Sciatic nerve (tissue), 2 donors: ENCODE results near the gene EPDR1. TPM values are rescaled to one million over a fixed set of nuclear protein-coding genes. Genes with fewer than 3 reads are reported as not detected.
"Not testable (repeated sequence)": the region's sequence is repeated elsewhere in the genome, so short reads cannot be mapped to it uniquely, and the experiment has no call there.

Experiments
- ATAC-seq: fragments of 200-7000 bp; cut with Tn5 transposase; one replicate; pipeline ENCODE4 v1.9.1; 2020; ENCODE audit warnings: mild to moderate bottlenecking, moderate library complexity
- DNase-seq: peaks from one replicate; pipeline ENCODE4 v3.0.0-alpha.2; 2020; ENCODE audit warnings: low spot score
- intact Hi-C: fragments of 100-400 bp; cut with DNase I; formaldehyde crosslinking; loops from one replicate; pipeline ENCODE4 v1.14.2; 2022
- total RNA-seq: library from RNA; stranded (reverse); fragmentation: NEBNext Ultra II Directional; extraction: Animal tissue kit (Norgen Biotek cat#: 25700); gene quantifications from one replicate; pipeline ENCODE4 v1.2.1, GENCODE V29; 2021
- donor health status: DM: no; HTN: no; CAD: no.
- donor health status: DM: no; HTN: no; CAD: no.

Gene EPDR1
- total RNA-seq, 1 donor from 2014 or later, result 46.9 TPM

DNA sequence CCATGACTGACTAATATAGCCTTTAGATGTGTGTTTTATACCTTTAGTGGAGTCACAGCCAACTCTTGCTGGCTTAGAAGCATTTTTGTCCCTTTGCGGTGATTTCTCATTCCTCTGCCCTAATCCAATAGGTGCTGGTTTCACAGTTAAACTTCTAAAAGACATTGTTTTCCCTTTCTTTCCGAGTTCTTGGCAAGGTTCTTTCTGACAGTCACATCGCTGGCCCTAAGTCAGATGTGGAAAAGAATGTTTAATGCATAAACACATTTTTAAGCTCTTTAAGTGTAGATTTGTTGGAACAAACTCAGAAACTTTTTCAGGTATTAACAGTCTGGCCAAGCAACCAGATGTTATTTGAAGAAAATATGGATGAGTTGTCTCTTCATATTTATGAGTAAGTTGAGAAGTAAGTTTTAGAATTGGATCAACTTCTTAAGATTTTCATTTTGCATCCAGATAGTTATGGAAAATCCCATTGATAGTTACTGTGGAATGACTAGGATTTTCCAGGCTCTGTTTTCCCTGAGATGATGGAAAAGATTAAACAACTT lies 4.1 kb downstream of the EPDR1 start:
- intact Hi-C loops, result loop anchor here (10.0 kb wide), 1 partner anchor 180 kb away; no protein-coding TSS in a partner anchor
- DNase-seq, result no peak
- ATAC-seq, result no peak

DNA sequence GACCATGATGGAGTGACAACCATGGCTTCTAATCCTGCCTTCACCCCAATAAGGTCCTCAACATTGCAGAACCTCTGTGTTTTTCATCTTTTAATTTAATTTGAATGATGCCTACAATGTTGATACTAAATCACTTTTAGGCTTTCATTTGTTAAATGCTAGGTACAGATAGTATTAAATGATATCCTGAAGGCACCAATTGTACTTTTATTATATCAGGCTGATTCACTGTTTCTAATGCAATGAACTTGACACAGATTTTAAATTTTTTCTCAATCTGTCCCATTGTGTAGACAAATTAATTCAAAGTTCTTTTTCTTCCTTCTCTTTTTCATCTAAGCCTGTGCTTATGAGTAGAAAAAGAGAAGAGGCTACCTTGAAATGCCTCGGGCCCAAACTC lies 5.2 kb downstream of the EPDR1 start:
- DNase-seq (no peak), ATAC-seq (no peak)
- intact Hi-C loops, result loop anchor here (10.0 kb wide), 1 partner anchor 179 kb away; no protein-coding TSS in a partner anchor

DNA sequence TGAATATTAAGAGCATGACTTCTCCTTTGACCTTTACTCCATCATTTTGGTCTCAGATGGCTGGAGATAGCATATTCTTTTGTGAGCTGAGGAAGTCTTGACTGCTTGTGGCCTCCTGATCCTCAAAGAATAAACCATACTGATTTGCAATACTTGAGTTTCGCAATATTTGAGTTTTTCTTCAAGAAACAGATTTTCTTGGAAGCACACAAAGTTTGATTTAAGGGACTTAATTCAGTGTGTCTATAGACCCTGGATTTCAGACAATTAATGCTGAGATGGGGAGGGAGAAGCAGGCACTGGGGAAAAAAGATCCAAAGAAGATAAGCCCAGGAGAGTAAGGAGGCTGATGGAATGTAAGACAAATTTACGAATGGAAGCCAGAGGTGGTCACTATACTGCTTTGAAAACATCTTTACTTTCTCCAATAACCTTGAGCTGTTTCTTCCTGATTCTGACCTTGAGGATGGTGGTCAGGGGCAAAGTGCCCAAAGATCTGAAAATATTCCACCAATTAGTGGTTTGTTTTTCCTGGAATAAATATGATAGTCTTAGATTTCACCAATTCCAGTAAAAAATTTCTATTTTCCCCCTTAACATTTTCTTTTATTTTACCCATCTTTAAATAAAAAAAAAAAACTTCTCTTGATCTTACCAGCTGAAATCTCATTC lies 7.5 kb downstream of the EPDR1 start:
- no peak for DNase-seq
- intact Hi-C loops, result loop anchor here (10.0 kb wide), 1 partner anchor 177 kb away; no protein-coding TSS in a partner anchor
- peak; percentile 78 for ATAC-seq

DNA sequence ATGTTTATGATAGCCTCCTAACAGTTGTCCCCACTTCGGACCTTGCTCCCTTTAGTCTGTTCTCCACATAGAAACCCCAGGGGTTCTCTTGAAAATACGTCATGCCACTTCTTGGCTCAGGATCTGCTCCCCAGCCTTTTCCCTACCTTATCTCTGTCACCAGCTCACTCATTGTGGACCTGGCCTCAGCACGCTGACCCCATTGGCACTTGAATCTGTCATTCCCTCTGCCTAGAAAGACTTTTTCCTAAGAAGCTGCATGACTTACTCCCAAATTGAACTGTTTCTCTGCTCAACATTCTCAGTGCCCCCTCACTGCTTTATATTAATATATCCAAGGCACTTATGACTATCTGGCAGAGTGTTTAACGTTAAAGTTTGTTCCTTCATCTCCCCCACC lies 8.4 kb downstream of the EPDR1 start:
- intact Hi-C loops, result loop anchor here (10.0 kb wide), 1 partner anchor 176 kb away; no protein-coding TSS in a partner anchor
- ATAC-seq (no peak), DNase-seq (no peak)

DNA sequence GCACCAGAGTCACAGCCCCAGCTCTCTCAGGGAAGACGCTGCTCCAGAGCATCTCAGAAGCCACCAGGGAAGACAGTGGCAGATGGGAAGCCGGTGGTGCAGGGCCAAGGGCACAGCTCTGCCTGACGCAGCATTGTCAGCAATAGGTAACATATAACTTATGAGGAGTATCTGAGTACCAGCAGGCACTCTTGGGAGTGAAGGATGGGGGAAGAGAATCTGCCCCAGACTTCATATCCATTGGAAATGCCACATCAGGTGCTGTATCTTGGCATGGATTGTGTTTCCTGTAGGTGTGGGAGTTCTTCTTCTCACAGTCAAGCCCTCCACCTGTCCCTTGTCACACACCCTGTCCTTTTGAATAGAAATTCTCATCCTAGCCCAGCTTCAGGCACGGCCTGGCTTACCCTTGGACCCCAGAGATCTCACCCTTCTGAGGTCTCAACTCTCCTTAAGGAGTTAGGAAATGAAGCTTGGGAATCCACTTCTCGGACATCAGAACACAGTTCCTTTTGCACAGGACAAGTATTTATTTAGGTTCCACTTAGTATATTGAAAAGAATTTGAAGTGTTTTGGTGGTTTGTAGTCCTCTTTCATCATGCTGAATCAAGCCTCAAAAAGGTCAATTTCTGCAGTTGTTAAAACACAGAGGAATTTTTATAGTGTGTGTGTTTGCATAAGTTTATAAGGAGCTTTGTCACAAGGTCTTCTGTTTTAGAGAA lies 9.9 kb downstream of the EPDR1 start:
- ATAC-seq (no peak), DNase-seq (no peak)
- intact Hi-C loops, result no loop called here

DNA sequence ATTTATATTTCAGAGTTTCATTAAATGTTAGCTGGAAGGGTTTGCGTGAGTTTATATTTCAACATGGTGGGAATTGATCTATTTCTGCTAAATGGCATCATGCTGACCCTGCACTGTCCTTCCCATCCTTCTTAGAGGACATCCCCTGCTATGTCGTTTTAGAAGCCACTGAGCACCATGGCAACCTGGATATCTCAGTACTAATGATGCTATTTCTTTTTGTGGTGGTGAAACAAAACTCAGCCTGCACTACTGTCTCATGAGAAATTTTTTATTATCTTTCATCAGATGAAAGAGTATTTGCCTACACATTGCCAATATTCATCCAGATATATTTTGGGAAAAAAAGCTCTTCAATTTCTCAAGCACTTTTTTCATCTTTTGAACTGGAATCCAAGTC lies 12.1 kb downstream of the EPDR1 start:
- DNase-seq, result no peak
- intact Hi-C loops, result no loop called here
- peak; percentile 74 for ATAC-seq

- DNase-seq, result no peak
- peak; percentile 43 for ATAC-seq
- intact Hi-C loops, result no loop called here
These were observed 12.7 kb downstream of the EPDR1 start for GRCh38 chr7:37933018-37933566.

DNA sequence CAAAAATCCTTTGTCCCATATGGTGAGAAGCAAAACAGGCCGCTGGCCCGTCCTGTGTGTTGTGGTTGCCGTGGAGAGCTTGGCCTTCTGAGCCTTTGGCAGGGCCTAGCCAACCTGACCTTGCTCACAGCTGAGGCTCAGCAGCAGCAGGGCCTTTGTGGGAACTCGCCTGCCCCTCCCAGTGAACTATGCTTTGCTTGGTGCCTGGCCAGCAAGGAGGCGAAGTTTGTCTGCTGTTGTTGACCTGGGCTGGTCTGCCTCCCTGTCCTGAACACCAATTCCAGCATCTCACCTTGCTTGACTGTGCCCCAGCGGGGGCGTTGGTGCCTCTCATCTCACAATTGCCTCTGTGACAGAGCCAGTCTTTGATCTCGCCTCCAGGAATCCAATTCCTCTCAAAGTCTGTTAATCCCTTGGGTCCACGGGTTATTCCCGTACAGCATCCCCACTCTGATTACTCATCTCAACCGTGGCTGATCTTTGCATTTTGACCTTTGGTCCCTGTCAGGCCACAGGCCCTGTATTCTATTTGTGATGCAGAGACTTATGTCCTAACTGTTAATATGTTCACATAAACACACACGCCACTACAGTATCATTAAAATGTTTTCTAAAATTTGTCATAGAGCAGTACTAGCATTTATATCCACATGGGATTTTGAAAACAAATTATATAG lies 22.6 kb downstream of the EPDR1 start:
- ATAC-seq (peak; percentile 95), DNase-seq (peak; percentile 86)
- intact Hi-C loops, result no loop called here

DNA sequence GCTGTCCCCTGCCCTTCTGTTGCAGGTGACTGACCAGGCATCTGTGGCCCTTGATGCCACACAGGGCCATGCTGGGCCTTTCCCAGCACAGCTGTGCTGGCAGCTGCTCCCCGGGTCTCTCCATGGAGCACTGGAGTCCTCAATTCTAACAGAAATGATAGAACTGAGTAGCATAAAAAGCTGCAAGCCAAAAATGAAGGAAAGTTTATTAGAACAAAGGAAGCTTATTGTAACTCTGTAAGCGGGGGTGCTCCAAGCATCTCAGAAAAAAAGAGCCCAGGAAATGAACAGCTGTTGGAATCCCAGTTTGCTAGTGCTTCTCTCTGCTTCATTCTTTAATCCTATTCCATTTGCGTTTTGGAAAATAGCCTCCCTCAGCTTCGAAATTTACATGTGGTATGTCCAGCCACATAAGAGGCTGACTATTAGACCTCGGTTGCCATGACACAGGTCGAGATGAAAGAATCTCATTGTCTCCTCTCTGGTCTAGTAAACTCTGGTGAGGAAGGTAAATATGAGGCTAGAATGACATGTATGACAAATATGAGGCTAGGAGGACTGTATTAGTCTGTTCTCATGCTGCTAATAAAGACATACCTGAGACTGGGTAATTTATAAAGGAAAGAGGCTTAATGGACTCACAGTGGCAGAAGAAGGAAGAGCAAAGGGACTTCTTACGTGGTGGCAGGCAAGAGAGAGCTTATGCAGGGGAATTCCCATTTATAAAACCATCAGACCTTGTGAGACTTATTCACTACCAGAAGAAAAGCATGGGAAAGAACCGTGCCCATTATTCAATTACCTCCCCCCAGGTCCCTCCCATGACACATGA lies 23.7 kb downstream of the EPDR1 start:
- peak; percentile 63 for DNase-seq

DNA sequence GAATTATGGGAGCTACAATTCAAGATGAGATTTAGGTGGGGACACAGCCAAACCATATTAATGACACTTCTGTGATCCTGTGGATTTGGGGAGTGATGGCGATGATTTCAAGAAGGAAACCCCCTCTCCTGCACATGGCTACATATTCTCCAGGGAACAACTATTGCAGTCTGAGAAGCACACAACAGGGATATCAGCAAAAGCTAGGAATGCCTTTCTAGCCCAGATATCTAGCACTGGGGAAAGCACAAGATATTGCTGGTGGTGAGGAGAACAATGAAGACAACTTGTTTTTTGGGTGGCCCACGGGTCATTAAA lies 24.3 kb downstream of the EPDR1 start:
- DNase-seq (no peak), ATAC-seq (no peak)
- intact Hi-C loops, result no loop called here

More for the DNA sequence above, 23.7 kb downstream of the EPDR1 start:
- peak; percentile 71 for ATAC-seq
- intact Hi-C loops, result no loop called here

DNA sequence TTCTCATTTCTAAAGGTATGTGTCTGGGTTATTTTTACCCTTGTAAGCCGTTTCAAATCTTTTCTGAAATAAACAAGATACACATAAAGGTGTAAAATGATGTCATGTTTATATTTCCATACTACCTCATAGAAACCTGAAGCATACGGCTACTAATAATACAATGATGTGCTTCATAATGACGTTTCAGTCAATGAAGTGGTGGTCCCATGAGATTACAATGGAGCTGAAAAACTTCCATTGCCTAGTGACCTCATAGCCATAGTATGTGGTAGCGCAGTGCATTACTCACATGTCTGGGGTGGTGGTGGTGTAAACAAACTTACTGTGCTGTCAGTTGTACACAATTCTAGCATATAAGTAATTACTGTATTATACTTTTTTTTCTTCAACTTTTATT lies 24.9 kb downstream of the EPDR1 start:
- intact Hi-C loops, result no loop called here
- DNase-seq, result no peak
- ATAC-seq, result no peak

DNA sequence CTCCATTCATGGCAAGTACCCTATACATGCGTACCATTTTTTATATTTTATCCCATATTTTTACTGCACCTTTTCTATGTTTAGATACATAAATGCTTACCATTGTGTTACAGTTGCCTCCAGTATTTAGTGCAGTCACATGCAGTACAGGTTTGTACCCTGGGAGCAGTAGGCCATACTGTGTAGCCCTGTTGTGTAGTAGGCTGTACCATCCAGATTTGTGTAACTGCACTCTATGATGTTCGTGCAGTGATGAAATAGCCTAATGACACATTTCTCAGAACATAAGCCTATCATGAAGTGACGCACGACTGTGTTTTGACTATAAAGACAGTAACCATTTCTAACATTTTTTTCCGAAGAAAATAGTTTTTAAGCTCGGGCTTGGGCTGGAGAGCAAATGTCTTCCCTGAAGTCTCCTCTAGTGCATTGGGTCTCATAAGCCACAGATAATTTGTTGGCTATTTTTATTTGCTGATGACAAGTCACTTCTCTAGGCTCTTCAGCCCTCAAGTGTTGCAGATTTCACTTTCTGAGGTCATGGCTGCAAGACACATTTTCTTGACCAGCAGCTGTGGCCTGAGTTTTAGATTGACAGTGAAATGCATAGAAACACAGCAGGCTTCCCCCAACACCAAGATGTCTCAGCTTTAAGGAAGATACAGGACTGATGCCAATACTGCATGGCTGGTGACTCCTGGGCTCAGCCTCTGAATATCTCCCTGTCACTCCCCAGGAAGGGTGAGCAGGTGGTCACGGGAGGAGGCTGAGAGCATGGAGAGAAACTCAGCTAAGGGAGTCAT lies 26.9 kb downstream of the EPDR1 start:
- DNase-seq (no peak), ATAC-seq (no peak)
- intact Hi-C loops, result no loop called here

GRCh38 chr7:37947941-37948210 lies 27.4 kb downstream of the EPDR1 start:
- ATAC-seq, result no peak
- intact Hi-C loops, result no loop called here
- no peak for DNase-seq

DNA sequence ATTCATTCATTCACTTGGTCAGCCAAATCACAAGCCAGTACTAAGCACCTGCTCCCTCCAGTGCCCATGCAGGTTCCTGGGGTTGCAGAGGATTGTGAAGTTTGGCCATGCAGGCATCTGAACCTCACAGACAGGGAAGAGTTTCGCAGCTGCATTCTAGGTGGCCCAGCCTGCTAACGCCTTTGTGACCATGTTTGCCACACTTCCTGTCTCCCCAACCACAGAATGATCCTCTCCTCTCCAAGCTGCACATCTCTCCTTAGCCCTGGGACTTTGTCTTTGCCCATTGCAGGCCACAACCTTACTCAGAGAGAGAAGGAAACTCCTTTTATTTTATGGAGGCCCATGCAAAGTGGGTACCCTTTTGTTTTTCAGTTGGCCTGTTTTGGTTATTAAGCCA lies 31.8 kb downstream of the EPDR1 start:
- ATAC-seq (no peak), DNase-seq (no peak)
- intact Hi-C loops, result no loop called here

- ATAC-seq, intact Hi-C loops, DNase-seq: not testable (repeated sequence)
These were observed 33.8 kb downstream of the EPDR1 start for GRCh38 chr7:37954217-37954616.

- intact Hi-C loops, result no loop called here
- ATAC-seq, result no peak
- no peak for DNase-seq
These were observed 36.4 kb downstream of the EPDR1 start for GRCh38 chr7:37956791-37957190.

- no peak for DNase-seq
- no peak for ATAC-seq
These were observed 37.0 kb downstream of the EPDR1 start for GRCh38 chr7:37957221-37957970.

More at GRCh38 chr7:37957221-37957970, 37.0 kb downstream of the EPDR1 start:
- intact Hi-C loops, result no loop called here
